ENCODE results near the gene HOOK1. TPM values are rescaled to one million over a fixed set of nuclear protein-coding genes. Genes with fewer than 3 reads are reported as not detected.
"Not testable (repeated sequence)": the region's sequence is repeated elsewhere in the genome, so short reads cannot be mapped to it uniquely, and the experiment has no call there.

The HOOK1 gene
- total RNA-seq, 2 donors from 2014 or later, result 0.27 to 0.63 TPM

DNA sequence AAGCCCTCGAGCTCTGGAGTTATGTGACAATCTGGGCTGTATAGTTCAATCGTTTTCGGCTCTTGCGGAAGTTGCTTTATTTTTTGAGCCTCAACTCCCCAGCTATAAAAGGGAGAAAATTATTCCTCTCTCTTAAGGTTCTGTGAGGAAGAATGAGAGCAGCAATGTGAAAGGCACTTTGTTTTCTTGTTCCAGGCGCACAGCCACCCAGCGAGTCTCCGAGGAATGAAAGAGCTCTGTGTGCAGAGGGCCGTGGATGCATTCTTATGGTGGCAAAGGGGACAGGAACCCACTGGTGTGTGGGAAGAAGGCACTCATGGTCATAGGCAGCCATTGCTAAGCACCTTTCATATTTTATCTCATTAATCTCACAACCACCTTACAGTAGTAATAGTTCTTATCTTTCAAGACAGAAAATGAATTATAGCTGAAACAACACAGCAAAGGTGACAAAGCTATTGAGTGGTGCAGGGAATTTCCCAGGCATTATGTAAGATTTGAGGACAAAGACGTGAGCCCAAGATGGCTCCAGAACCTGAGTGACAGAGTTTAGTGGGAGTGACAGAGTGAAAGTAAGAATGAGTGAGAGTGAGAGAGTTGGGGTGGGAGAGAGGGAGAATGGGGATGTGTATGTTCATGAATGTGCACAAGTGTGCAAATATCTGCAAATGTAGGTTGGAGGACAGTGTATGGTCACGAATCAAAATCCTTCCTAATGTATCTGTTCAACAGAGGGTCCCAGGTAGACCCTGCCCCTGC lies 102.5 kb downstream of the HOOK1 start:
- Histone ChIP-seq H3K27me3 (replicated peaks; ENCODE audit: insufficient read depth) (no peaks in the 10 kb centered on the region), H3K27ac (no peak overlapping the region), H3K9me3 (no peaks in the 10 kb centered on the region), H3K36me3 (no peaks in the 10 kb centered on the region), H3K4me1 (ENCODE audit: control insufficient read depth in 1 of 2, low read depth in 2 of 2) (no peaks in the 10 kb centered on the region), H3K4me3 (no peak overlapping the region)
- TF ChIP-seq, protein P1, sequence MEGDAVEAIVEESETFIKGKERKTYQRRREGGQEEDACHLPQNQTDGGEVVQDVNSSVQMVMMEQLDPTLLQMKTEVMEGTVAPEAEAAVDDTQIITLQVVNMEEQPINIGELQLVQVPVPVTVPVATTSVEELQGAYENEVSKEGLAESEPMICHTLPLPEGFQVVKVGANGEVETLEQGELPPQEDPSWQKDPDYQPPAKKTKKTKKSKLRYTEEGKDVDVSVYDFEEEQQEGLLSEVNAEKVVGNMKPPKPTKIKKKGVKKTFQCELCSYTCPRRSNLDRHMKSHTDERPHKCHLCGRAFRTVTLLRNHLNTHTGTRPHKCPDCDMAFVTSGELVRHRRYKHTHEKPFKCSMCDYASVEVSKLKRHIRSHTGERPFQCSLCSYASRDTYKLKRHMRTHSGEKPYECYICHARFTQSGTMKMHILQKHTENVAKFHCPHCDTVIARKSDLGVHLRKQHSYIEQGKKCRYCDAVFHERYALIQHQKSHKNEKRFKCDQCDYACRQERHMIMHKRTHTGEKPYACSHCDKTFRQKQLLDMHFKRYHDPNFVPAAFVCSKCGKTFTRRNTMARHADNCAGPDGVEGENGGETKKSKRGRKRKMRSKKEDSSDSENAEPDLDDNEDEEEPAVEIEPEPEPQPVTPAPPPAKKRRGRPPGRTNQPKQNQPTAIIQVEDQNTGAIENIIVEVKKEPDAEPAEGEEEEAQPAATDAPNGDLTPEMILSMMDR (IDR thresholded peaks at IDR 0.05), result no peak
- DNase-seq (ENCODE audit: low spot score) (no peak), ATAC-seq (ENCODE audit: insufficient number of reproducible peaks, low FRiP score, low read depth) (no peak)

GRCh38 chr1:59917785-59918180 lies 103.0 kb downstream of the HOOK1 start:
- DNase-seq (ENCODE audit: low spot score) (no peak), ATAC-seq (ENCODE audit: insufficient number of reproducible peaks, low FRiP score, low read depth) (no peak)
- Histone ChIP-seq H3K4me3 (no peak overlapping the region), H3K4me1 (ENCODE audit: control insufficient read depth in 1 of 2, low read depth in 2 of 2) (no peaks in the 10 kb centered on the region), H3K9me3 (no peaks in the 10 kb centered on the region), H3K27ac (no peak overlapping the region), H3K36me3 (no peaks in the 10 kb centered on the region), H3K27me3 (replicated peaks; ENCODE audit: insufficient read depth) (no peaks in the 10 kb centered on the region)
- TF ChIP-seq, protein P1 (IDR thresholded peaks at IDR 0.05), result no peak

- DNase-seq (ENCODE audit: low spot score), result no peak
- peaks cover 4% of the 10 kb centered on the region for H3K9me3 ChIP-seq
- H3K36me3 ChIP-seq, result no peaks in the 10 kb centered on the region
- H3K27ac ChIP-seq, result no peak overlapping the region
- H3K4me1 ChIP-seq (ENCODE audit: control insufficient read depth in 1 of 2, low read depth in 2 of 2), result no peaks in the 10 kb centered on the region
- TF ChIP-seq, protein P1 (IDR thresholded peaks at IDR 0.05), result no peak
- H3K4me3 ChIP-seq, result no peak overlapping the region
- no peak for ATAC-seq (ENCODE audit: insufficient number of reproducible peaks, low FRiP score, low read depth)
- H3K27me3 ChIP-seq (replicated peaks; ENCODE audit: insufficient read depth), result no peaks in the 10 kb centered on the region
Measured at GRCh38 chr1:59919746-59920145, 105.0 kb downstream of the HOOK1 start.

- not testable (repeated sequence) for H3K9me3 ChIP-seq; DNase-seq (ENCODE audit: low spot score); H3K4me3 ChIP-seq; H3K27ac ChIP-seq; H3K27me3 ChIP-seq (replicated peaks; ENCODE audit: insufficient read depth); ATAC-seq (ENCODE audit: insufficient number of reproducible peaks, low FRiP score, low read depth); H3K4me1 ChIP-seq (ENCODE audit: control insufficient read depth in 1 of 2, low read depth in 2 of 2); H3K36me3 ChIP-seq
Measured at GRCh38 chr1:59921258-59921899, 106.6 kb downstream of the HOOK1 start.

GRCh38 chr1:59924653-59925052 lies 109.9 kb downstream of the HOOK1 start:
- Histone ChIP-seq H3K4me1 (ENCODE audit: control insufficient read depth in 1 of 2, low read depth in 2 of 2) (peaks cover 0 to 7% of the 10 kb centered on the region in 2 donors), H3K36me3 (no peaks in the 10 kb centered on the region), H3K9me3 (peaks cover 4% of the 10 kb centered on the region), H3K27me3 (replicated peaks; ENCODE audit: insufficient read depth) (no peaks in the 10 kb centered on the region), H3K27ac (no peak overlapping the region), H3K4me3 (no peak overlapping the region)
- TF ChIP-seq, protein P1 (IDR thresholded peaks at IDR 0.05), result no peak
- DNase-seq (ENCODE audit: low spot score) (no peak), ATAC-seq (ENCODE audit: insufficient number of reproducible peaks, low FRiP score, low read depth) (no peak)

Other genes starting within 250 kb of the HOOK1 start
- gene CYP2J2, start 111.8 kb downstream of the HOOK1 start, total RNA-seq, result not detected